Esophagus (tissue), 2 donors: ENCODE results near the gene TMEM138. TPM values are rescaled to one million over a fixed set of nuclear protein-coding genes. Genes with fewer than 3 reads are reported as not detected.

Experiments used
- H3K27ac ChIP-seq, 2 donors: one replicate each; pipeline ENCODE4 v1.5.1; 2013; ENCODE audit warnings: low read depth in 2 of 2, mild to moderate bottlenecking in 2 of 2, inconsistent platforms in 1 of 2, low read length in 1 of 2, moderate library complexity in 1 of 2
- H3K27me3 ChIP-seq, 2 donors: one replicate each; pipeline ENCODE4 v1.6.1; 2013; ENCODE audit warnings: low read length in 2 of 2, control low read depth in 1 of 2, mild to moderate bottlenecking in 1 of 2; ENCODE audit not compliant: insufficient read depth in 2 of 2, control insufficient read depth in 1 of 2
- H3K36me3 ChIP-seq, 2 donors: one replicate each; pipeline ENCODE4 v1.6.1; 2013; ENCODE audit warnings: low read length in 1 of 2; ENCODE audit not compliant: control insufficient read depth in 2 of 2, insufficient read depth in 2 of 2
- H3K4me1 ChIP-seq, 2 donors: one replicate each; pipeline ENCODE4 v1.6.1; 2013; ENCODE audit warnings: low read length in 1 of 2; ENCODE audit not compliant: control insufficient read depth in 2 of 2, insufficient read depth in 2 of 2
- H3K4me3 ChIP-seq, 2 donors: one replicate each; pipeline ENCODE4 v1.5.1; 2013; ENCODE audit warnings: low read length in 2 of 2, mild to moderate bottlenecking in 2 of 2, low read depth in 1 of 2, moderate library complexity in 1 of 2
- H3K9me3 ChIP-seq, 2 donors: one replicate each; pipeline ENCODE4 v1.6.1; 2013; ENCODE audit warnings: mild to moderate bottlenecking in 2 of 2, low read depth in 1 of 2, low read length in 1 of 2, moderate library complexity in 1 of 2; ENCODE audit not compliant: control insufficient read depth in 2 of 2, insufficient read depth in 1 of 2
- WGBS, 2 donors: extraction: QIAGEN DNeasy Blood & Tissue Kit; methylation state at CpG; one replicate each; pipeline ENCODE4 v1.1.7; 2013; 5-methylcytosine and 5-hydroxymethylcytosine counted together
- polyA plus RNA-seq, 2 donors: library from polyadenylated mRNA; stranded (reverse); fragments of 200-250 nt; gene quantifications; one replicate each; pipeline ENCODE4 v1.2.3, GENCODE V29; 2013
- donor health status: healthy with polysubstance abuse.
- donor health status: Bipolar disorder and iron deficiency.

The TMEM138 gene
- polyA plus RNA-seq, 2 donors: 24.4 to 32.9 TPM

- no peaks in the 10 kb centered on the region for H3K27me3 ChIP-seq
- H3K4me1 ChIP-seq: peaks cover 0 to 7% of the 10 kb centered on the region in 2 donors
- H3K36me3 ChIP-seq: peaks cover 0 to 9% of the 10 kb centered on the region in 2 donors
- H3K4me3 ChIP-seq: no peak overlapping the region
- 80 to 85% methylated on average over 6 of the region's 6 CpGs for WGBS, 2 donors
- H3K9me3 ChIP-seq: no peaks in the 10 kb centered on the region
- H3K27ac ChIP-seq: no peak overlapping the region
Observed at GRCh38 chr11:61359516-61359915, 2.7 kb upstream of the TMEM138 start.

GRCh38 chr11:61361237-61361740, 885 bp upstream of the TMEM138 start:
- Histone ChIP-seq H3K4me1 (peaks cover 0 to 5% of the 10 kb centered on the region in 2 donors), H3K36me3 (peaks cover 5 to 11% of the 10 kb centered on the region in 2 donors)
- 2 to 3% methylated on average over 22 of the region's 22 CpGs for WGBS, 2 donors

GRCh38 chr11:61362542-61362875, 335 bp downstream of the TMEM138 start:
- no peaks in the 10 kb centered on the region for H3K9me3 ChIP-seq
- H3K36me3 ChIP-seq: peaks cover 5 to 8% of the 10 kb centered on the region in 2 donors
- H3K4me3 ChIP-seq: peak overlapping the region; percentile 69 to 74
- peak overlapping the region; percentile 98 to 99 for H3K27ac ChIP-seq
- WGBS, 2 donors: 0 to 1% methylated on average over 12 of the region's 12 CpGs
- H3K27me3 ChIP-seq: no peaks in the 10 kb centered on the region
- peaks cover 0 to 3% of the 10 kb centered on the region in 2 donors for H3K4me1 ChIP-seq

More at GRCh38 chr11:61361237-61361740, 885 bp upstream of the TMEM138 start:
- Histone ChIP-seq H3K27ac (peak overlapping the region; percentile 98 to 99), H3K9me3 (no peaks in the 10 kb centered on the region), H3K27me3 (no peaks in the 10 kb centered on the region), H3K4me3 (peak overlapping the region; percentile 69 to 74)

- no peaks in the 10 kb centered on the region for H3K9me3 ChIP-seq
- no peaks in the 10 kb centered on the region for H3K27me3 ChIP-seq
- H3K36me3 ChIP-seq: peaks cover 5 to 14% of the 10 kb centered on the region in 2 donors
- WGBS, 2 donors: 92% methylated on average over 5 of the region's 5 CpGs
- no peak overlapping the region for H3K27ac ChIP-seq
- peaks cover 0 to 8% of the 10 kb centered on the region in 2 donors for H3K4me1 ChIP-seq
- no peak overlapping the region for H3K4me3 ChIP-seq
Observed at GRCh38 chr11:61364012-61364675, 2.0 kb downstream of the TMEM138 start.

- no peak overlapping the region for H3K4me3 ChIP-seq
- H3K4me1 ChIP-seq: peaks cover 2 to 10% of the 10 kb centered on the region in 2 donors
- no peak overlapping the region for H3K27ac ChIP-seq
- H3K36me3 ChIP-seq: peaks cover 5 to 14% of the 10 kb centered on the region in 2 donors
- H3K9me3 ChIP-seq: no peaks in the 10 kb centered on the region
- no peaks in the 10 kb centered on the region for H3K27me3 ChIP-seq
- WGBS, 2 donors: 62 to 71% methylated on average over 6 of the region's 6 CpGs
Observed at GRCh38 chr11:61367406-61367805, 5.2 kb downstream of the TMEM138 start.

GRCh38 chr11:61368646-61369045, 6.5 kb downstream of the TMEM138 start:
- Histone ChIP-seq H3K36me3 (peaks cover 5 to 14% of the 10 kb centered on the region in 2 donors), H3K9me3 (no peaks in the 10 kb centered on the region), H3K4me3 (no peak overlapping the region), H3K27me3 (no peaks in the 10 kb centered on the region), H3K27ac (peak overlapping the region in 1 of 2 donors; percentile 17), H3K4me1 (peaks cover 2 to 10% of the 10 kb centered on the region in 2 donors)
- 91 to 95% methylated on average over 7 of the region's 7 CpGs for WGBS, 2 donors

GRCh38 chr11:61369372-61370348, 7.5 kb downstream of the TMEM138 start:
- Histone ChIP-seq H3K27ac (peak overlapping the region; percentile 62 to 73), H3K9me3 (no peaks in the 10 kb centered on the region), H3K4me1 (peaks cover 2 to 10% of the 10 kb centered on the region in 2 donors), H3K27me3 (no peaks in the 10 kb centered on the region), H3K36me3 (peaks cover 5 to 7% of the 10 kb centered on the region in 2 donors), H3K4me3 (no peak overlapping the region)
- 48 to 59% methylated on average over 9 of the region's 9 CpGs for WGBS, 2 donors

- Histone ChIP-seq H3K27ac (peak overlapping the region; percentile 59 to 62), H3K9me3 (no peaks in the 10 kb centered on the region), H3K27me3 (no peaks in the 10 kb centered on the region), H3K4me3 (no peak overlapping the region), H3K36me3 (peaks cover 5 to 6% of the 10 kb centered on the region in 2 donors), H3K4me1 (peaks cover 2 to 10% of the 10 kb centered on the region in 2 donors)
- 83 to 87% methylated on average over 8 of the region's 8 CpGs for WGBS, 2 donors
Observed at GRCh38 chr11:61370349-61371005, 8.3 kb downstream of the TMEM138 start.
